ENCODE results near the gene RAET1E.

Gene RAET1E

GRCh38 chr6:149871182-149871581 lies 26.7 kb downstream of the RAET1E start:
- TF ChIP-seq CTCF (IDR thresholded peaks at IDR 0.05; ENCODE audit: low read depth, low read length): no peak
- Histone ChIP-seq H3K9me3 (ENCODE audit: severe bottlenecking) (peaks cover 4% of the 10 kb centered on the region), H3K27ac (no peak overlapping the region), H3K4me3 (ENCODE audit: low read depth, low read length) (no peak overlapping the region), H3K36me3 (no peaks in the 10 kb centered on the region), H3K27me3 (ENCODE audit: insufficient read depth, low read depth, severe bottlenecking) (no peaks in the 10 kb centered on the region)
- no peak for DNase-seq

GRCh38 chr6:149869275-149869892 lies 28.5 kb downstream of the RAET1E start:
- no peak for DNase-seq
- TF ChIP-seq CTCF (IDR thresholded peaks at IDR 0.05; ENCODE audit: low read depth, low read length): no peak
- Histone ChIP-seq H3K27ac (no peak overlapping the region), H3K9me3 (ENCODE audit: severe bottlenecking) (peaks cover 4% of the 10 kb centered on the region), H3K27me3 (ENCODE audit: insufficient read depth, low read depth, severe bottlenecking) (no peaks in the 10 kb centered on the region), H3K4me3 (ENCODE audit: low read depth, low read length) (no peak overlapping the region), H3K36me3 (no peaks in the 10 kb centered on the region)

- Histone ChIP-seq H3K36me3 (no peaks in the 10 kb centered on the region), H3K27ac (no peak overlapping the region), H3K27me3 (ENCODE audit: insufficient read depth, low read depth, severe bottlenecking) (no peaks in the 10 kb centered on the region), H3K4me3 (ENCODE audit: low read depth, low read length) (no peak overlapping the region), H3K9me3 (ENCODE audit: severe bottlenecking) (peaks cover 4% of the 10 kb centered on the region)
- DNase-seq: no peak
- no peak for TF ChIP-seq CTCF (IDR thresholded peaks at IDR 0.05; ENCODE audit: low read depth, low read length)
These were observed 29.9 kb downstream of the RAET1E start for GRCh38 chr6:149867876-149868640.

GRCh38 chr6:149864578-149865535 lies 33.1 kb downstream of the RAET1E start:
- no peaks in the 10 kb centered on the region for H3K9me3 ChIP-seq (ENCODE audit: severe bottlenecking)
- TF ChIP-seq CTCF (IDR thresholded peaks at IDR 0.05; ENCODE audit: low read depth, low read length): peak; percentile 64
- no peaks in the 10 kb centered on the region for H3K27me3 ChIP-seq (ENCODE audit: insufficient read depth, low read depth, severe bottlenecking)
- DNase-seq: peak; percentile 36
- H3K27ac ChIP-seq: peak overlapping the region; percentile 86
- H3K4me3 ChIP-seq (ENCODE audit: low read depth, low read length): peak overlapping the region; percentile 75
- H3K36me3 ChIP-seq: no peaks in the 10 kb centered on the region; the same call in 1 of the 2 replicates

GRCh38 chr6:149863698-149864577 lies 34.0 kb downstream of the RAET1E start, which contains the start of gene LRP11:
LRP11 (minus strand) TSS chr6:149864359; CDS start chr6:149864020, 339 bp downstream.
- Histone ChIP-seq H3K36me3 (no peaks in the 10 kb centered on the region; the same call in 1 of the 2 replicates), H3K27me3 (ENCODE audit: insufficient read depth, low read depth, severe bottlenecking) (no peaks in the 10 kb centered on the region), H3K9me3 (ENCODE audit: severe bottlenecking) (no peaks in the 10 kb centered on the region), H3K4me3 (ENCODE audit: low read depth, low read length) (peak within 1 kb of the TSS; percentile 75), H3K27ac (peak within 1 kb of the TSS; percentile 86)
- TF ChIP-seq CTCF (IDR thresholded peaks at IDR 0.05; ENCODE audit: low read depth, low read length): 0 out of 2 replicates have a peak, but pooled peaks have one; percentile 2
- DNase-seq: peak; percentile 89

Measured in WERI-Rb-1 (cell line).